Endothelial cell of umbilical vein (primary cell): ENCODE data around the gene PPM1J. TPM values are rescaled to one million over a fixed set of nuclear protein-coding genes. Genes with fewer than 3 reads are reported as not detected.

Source experiments
- BruUV-seq: library from RNA; stranded (reverse); fragments of 400-500 nt; replicated peaks from 2 replicates; lab custom pipeline; 2021; lab: Mats Ljungman, UMichigan
- CTCF ChIA-PET: fragments of 300-600, 350-600 bp; sonication (Branson Sonifier 250); formaldehyde crosslinking; loops from one replicate; lab custom pipeline; 2021; ENCODE audit warnings: antibody characterized with exemption, inconsistent platforms; lab: Charles Lee
- POLR2A ChIA-PET: fragments of 300-600, 350-600 bp; sonication (Branson Sonifier 250); formaldehyde crosslinking; loops from one replicate; lab custom pipeline; 2021; ENCODE audit warnings: antibody characterized with exemption, inconsistent platforms; lab: Charles Lee
- DNase-seq: peaks from one replicate; pipeline ENCODE4 v3.0.0-alpha.2; 2011; ENCODE audit warnings: low read depth, low spot score
- FAIRE-seq: peaks from 2 replicates; lab custom pipeline; 2011; peaks lifted over from hg19 to GRCh38; lab: Jason Lieb, UNC
- H2AFZ ChIP-seq: 2 replicates; pipeline ENCODE4 v1.6.0; 2012; ENCODE audit warnings: low read depth, low read length, control low read depth, inconsistent platforms
- H3K27ac ChIP-seq: 2 replicates; pipeline ENCODE4 v1.5.1; 2011; ENCODE audit warnings: low read depth, mild to moderate bottlenecking, control low read depth, low read length, moderate library complexity; ENCODE audit not compliant: insufficient read depth
- H3K27me3 ChIP-seq, 2 experiments: 2 replicates each; pipeline versions ENCODE4 v1.6.0 to v1.6.1; 2011; ENCODE audit warnings: low read length in 2 of 2, mixed read lengths in 1 of 2; ENCODE audit not compliant: control insufficient read depth in 2 of 2, insufficient read depth in 2 of 2
- H3K36me3 ChIP-seq, 2 experiments: 2 replicates in 1 of 2; 3 replicates in 1 of 2; pipeline ENCODE4 v1.5.1; 2011; ENCODE audit warnings: low read length in 2 of 2, mild to moderate bottlenecking in 1 of 2, moderate library complexity in 1 of 2; ENCODE audit not compliant: control insufficient read depth in 2 of 2, insufficient read depth in 2 of 2; ENCODE audit errors: extremely low read depth in 1 of 2
- H3K4me1 ChIP-seq: 3 replicates; pipeline ENCODE4 v1.5.1; 2011; ENCODE audit warnings: mild to moderate bottlenecking, low read length; ENCODE audit not compliant: control insufficient read depth, insufficient read depth; ENCODE audit errors: extremely low read depth
- H3K4me2 ChIP-seq: 2 replicates; pipeline ENCODE4 v1.6.1; 2011; ENCODE audit warnings: low read length, control low read depth, mixed read lengths; ENCODE audit not compliant: insufficient read depth
- H3K4me3 ChIP-seq, 3 experiments: fragments of 200-600 bp in 1 of 3; sonication (generic), shearing (Covaris generic) in 1 of 3; replicated peaks in 1 of 3; 2 replicates each; pipeline ENCODE4 v1.5.1; 2011 to 2016; ENCODE audit warnings: control low read depth in 3 of 3, low read length in 3 of 3, mild to moderate bottlenecking in 2 of 3, inconsistent platforms in 1 of 3, low read depth in 1 of 3, moderate library complexity in 1 of 3; ENCODE audit not compliant: insufficient read depth in 1 of 3
- H3K79me2 ChIP-seq: 2 replicates; pipeline ENCODE4 v1.6.0; 2012; ENCODE audit warnings: low read length, inconsistent platforms; ENCODE audit not compliant: control insufficient read depth, insufficient read depth
- H3K9ac ChIP-seq: replicated peaks from 2 replicates; pipeline ENCODE3; 2011; ENCODE audit warnings: low read length, control low read depth; ENCODE audit not compliant: insufficient read depth; ENCODE audit errors: extremely low read depth
- H3K9me1 ChIP-seq: replicated peaks from 3 replicates; pipeline ENCODE4 v1.6.0; 2011; ENCODE audit warnings: mild to moderate bottlenecking, low read length; ENCODE audit not compliant: control insufficient read depth, insufficient read depth; ENCODE audit errors: extremely low read depth
- H3K9me3 ChIP-seq: replicated peaks from 2 replicates; pipeline ENCODE4 v1.5.1; 2012; ENCODE audit warnings: low read length, inconsistent platforms; ENCODE audit not compliant: control insufficient read depth, insufficient read depth
- H4K20me1 ChIP-seq: replicated peaks from 2 replicates; pipeline ENCODE3; 2011; ENCODE audit warnings: mild to moderate bottlenecking, low read length; ENCODE audit not compliant: control insufficient read depth, insufficient read depth; ENCODE audit errors: extremely low read depth
- CTCF ChIP-seq, 2 donors: IDR thresholded peaks; 1 replicate in 1 of 2; 2 replicates in 1 of 2; pipeline ENCODE4 v1.5.1; 2011; ENCODE audit warnings: low read length in 2 of 2, mild to moderate bottlenecking in 2 of 2, moderate library complexity in 2 of 2, control low read depth in 1 of 2, inconsistent platforms in 1 of 2, low read depth in 1 of 2; ENCODE audit not compliant: insufficient read depth in 1 of 2; ENCODE audit errors: extremely low read depth in 1 of 2
- EZH2 ChIP-seq: IDR thresholded peaks from 2 replicates; pipeline ENCODE4 v1.6.1; 2012; ENCODE audit warnings: borderline replicate concordance, low read depth, mild to moderate bottlenecking, moderate library complexity, low read length, inconsistent platforms; ENCODE audit not compliant: severe bottlenecking
- FOS ChIP-seq: IDR thresholded peaks from 2 replicates; pipeline ENCODE4 v1.6.1; 2011; ENCODE audit warnings: mild to moderate bottlenecking, low read length, moderate library complexity, borderline replicate concordance; ENCODE audit not compliant: insufficient read depth
- GATA2 ChIP-seq: IDR thresholded peaks from 2 replicates; pipeline ENCODE4 v1.7.0; 2011; ENCODE audit warnings: low read depth, mild to moderate bottlenecking, moderate library complexity, mixed read lengths, low read length; ENCODE audit not compliant: insufficient read length, insufficient read depth
- JUN ChIP-seq: IDR thresholded peaks from 2 replicates; pipeline ENCODE4 v1.6.1; 2011; ENCODE audit warnings: borderline replicate concordance, low read depth; ENCODE audit not compliant: insufficient read length, insufficient read depth
- MYC ChIP-seq: IDR thresholded peaks from one replicate; pipeline ENCODE4 v1.6.1; 2011; ENCODE audit warnings: mild to moderate bottlenecking, low read depth, low read length
- POLR2A ChIP-seq: IDR thresholded peaks from 2 replicates; pipeline ENCODE4 v1.6.1; 2012; ENCODE audit warnings: low read depth, mild to moderate bottlenecking, control low read depth, low read length
- POLR2AphosphoS5 ChIP-seq: IDR thresholded peaks from 2 replicates; pipeline ENCODE4 v1.6.1; 2012; ENCODE audit warnings: low read depth, mild to moderate bottlenecking, control low read depth, low read length, moderate library complexity; ENCODE audit not compliant: insufficient read depth
- dilution Hi-C: fragments of 300-500 bp; cut with MboI; formaldehyde crosslinking; loops from one replicate; pipeline ENCODE4 v1.15.0; 2019; ENCODE audit warnings: low sequenced_read_pairs; ENCODE audit not compliant: extremely low pct_ligation_motif_present
- intact Hi-C: fragments of 100-400 bp; cut with micrococcal nuclease; formaldehyde crosslinking; loops from one replicate; pipeline ENCODE4 v1.10.0; 2022
- polyA plus RNA-seq, 4 experiments: library from polyadenylated mRNA; depleted of rRNA in 3 of 4; stranded (reverse) in 3 of 4; unstranded in 1 of 4; fragments of >200 nt; gene quantifications; 2 replicates each; pipeline versions ENCODE4 v1.2.1 to v1.2.3, GENCODE V29; 2011 to 2012; ENCODE audit warnings: missing spikeins in 1 of 4
- total RNA-seq: library from RNA; stranded (reverse); gene quantifications from 2 replicates; pipeline ENCODE4 v1.2.3, GENCODE V29; 2021
- TF ChIP-seq, protein P1 (sequence below): IDR thresholded peaks from 2 replicates; pipeline ENCODE4 v1.6.1; 2011; ENCODE audit not compliant: insufficient read depth, insufficient read length

Gene PPM1J
- total and polyA plus RNA-seq, 2 donors (not counting 3 experiments of a cell fraction or from before 2014, with no cell fraction given) = 1.7 to 3.1 TPM

DNA sequence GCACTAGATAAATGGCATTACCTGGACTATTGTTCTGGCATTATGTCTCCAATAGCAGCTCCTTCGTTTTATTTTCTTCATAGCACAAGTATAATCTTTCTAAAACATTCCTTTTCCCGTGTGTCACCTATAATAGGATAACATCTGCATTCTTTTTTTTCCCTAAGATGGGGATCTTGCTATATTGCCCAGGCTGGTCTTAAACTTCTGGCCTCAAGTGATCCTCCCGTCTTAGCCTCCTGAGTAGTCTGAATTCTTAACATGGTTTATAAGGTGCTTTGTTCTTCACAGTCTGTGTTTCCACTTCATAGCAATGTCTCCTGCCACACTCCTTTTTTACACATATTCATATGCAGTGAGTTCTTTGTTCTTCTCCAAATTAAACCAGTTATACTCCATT, 49.3 kb downstream of the PPM1J start:
- Histone ChIP-seq H3K9me1 (no peaks in the 10 kb centered on the region), H3K27ac (no peak overlapping the region), H2AFZ (no peak overlapping the region), H3K9ac (no peak overlapping the region), H3K27me3 (no peaks in the 10 kb centered on the region), H3K36me3 (peaks cover 17 to 29% of the 10 kb centered on the region in 2 experiments), H3K9me3 (no peaks in the 10 kb centered on the region), H3K4me2 (no peak overlapping the region), H4K20me1 (no peaks in the 10 kb centered on the region), H3K4me1 (no peaks in the 10 kb centered on the region), H3K79me2 (no peaks in the 10 kb centered on the region), H3K4me3 (no peak overlapping the region)
- DNase-seq = no peak
- CTCF ChIA-PET = interaction anchor here (1.0 to 1.2 kb wide), 2 partner anchors 13 to 22 kb away, joined by 3 read pairs; no protein-coding TSS in a partner anchor
- dilution Hi-C loops = no loop called here
- FAIRE-seq = no peak
- intact Hi-C loops = no loop called here
- BruUV-seq = no TSS peak
- POLR2A ChIA-PET = no interaction called here
- TF ChIP-seq CTCF (IDR thresholded peaks at IDR 0.05; ENCODE audit: extremely low read depth in 1 of 2, insufficient read depth in 1 of 2, low read depth in 1 of 2, low read length in 2 of 2) (no peak), GATA2 (no peak), MYC (no peak), EZH2 (no peak), FOS (no peak), POLR2A (no peak), JUN (no peak), POLR2AphosphoS5 (no peak)
- TF ChIP-seq, protein P1, sequence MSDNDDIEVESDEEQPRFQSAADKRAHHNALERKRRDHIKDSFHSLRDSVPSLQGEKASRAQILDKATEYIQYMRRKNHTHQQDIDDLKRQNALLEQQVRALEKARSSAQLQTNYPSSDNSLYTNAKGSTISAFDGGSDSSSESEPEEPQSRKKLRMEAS = no peak

Other genes with a start within 250 kb of the PPM1J start
- gene WNT2B, start 206.4 kb downstream of the PPM1J start, total RNA-seq = 3.6 and 4.6 TPM in 2 replicates
- gene WNT2B, start 206.4 kb downstream of the PPM1J start, polyA plus RNA-seq = 0.92 and 1.5 TPM in 2 replicates
- 24.5 and 28.4 TPM in 2 replicates for gene ST7L, start 96.2 kb downstream of the PPM1J start, total RNA-seq
- gene ST7L, start 96.2 kb downstream of the PPM1J start, polyA plus RNA-seq = 12.3 and 12.6 TPM in 2 replicates
- gene CAPZA1, start 95.5 kb downstream of the PPM1J start, total RNA-seq = 177 and 183 TPM in 2 replicates
- gene CAPZA1, start 95.5 kb downstream of the PPM1J start, polyA plus RNA-seq = 60.8 and 77.1 TPM in 2 replicates
- gene MOV10, start 40.7 kb downstream of the PPM1J start, total RNA-seq = 103 and 113 TPM in 2 replicates
- 97.1 and 98.0 TPM in 2 replicates for gene MOV10, start 40.7 kb downstream of the PPM1J start, polyA plus RNA-seq
- 652 and 699 TPM in 2 replicates for gene RHOC, start 8.2 kb downstream of the PPM1J start, total RNA-seq
- gene RHOC, start 8.2 kb downstream of the PPM1J start, polyA plus RNA-seq = 1,244 and 1,340 TPM in 2 replicates
- 117 and 148 TPM in 2 replicates for gene SLC16A1, start 240.9 kb upstream of the PPM1J start, total RNA-seq
- gene SLC16A1, start 240.9 kb upstream of the PPM1J start, polyA plus RNA-seq = 162 and 188 TPM in 2 replicates